Trophoblast cell (in vitro differentiated cells and primary cell): Measurements from ENCODE around the gene NT5C2.
"Not testable (repeated sequence)": the region's sequence is repeated elsewhere in the genome, so short reads cannot be mapped to it uniquely, and the experiment has no call there.

ENCODE experiments used
- DNase-seq, 2 donors: peaks; one replicate each; pipeline ENCODE4 v3.0.0-alpha.2; 2016
- H2AFZ ChIP-seq: 2 replicates; pipeline ENCODE4 v1.6.1; 2013; ENCODE audit warnings: low read length, moderate library complexity, mild to moderate bottlenecking; ENCODE audit not compliant: insufficient read depth, poor library complexity
- H2AK5ac ChIP-seq: 2 replicates; pipeline ENCODE4 v1.6.1; 2013; ENCODE audit warnings: mild to moderate bottlenecking, low read length
- H2BK120ac ChIP-seq: 2 replicates; pipeline ENCODE4 v1.6.1; 2013; ENCODE audit warnings: low read length, mild to moderate bottlenecking, moderate library complexity; ENCODE audit not compliant: insufficient read depth, poor library complexity
- H2BK12ac ChIP-seq: 2 replicates; pipeline ENCODE4 v1.6.1; 2013; ENCODE audit warnings: mild to moderate bottlenecking, low read length, moderate library complexity
- H2BK5ac ChIP-seq: 2 replicates; pipeline ENCODE4 v1.6.1; 2013; ENCODE audit warnings: low read length, low read depth, moderate library complexity, mild to moderate bottlenecking; ENCODE audit not compliant: poor library complexity
- H3K14ac ChIP-seq: 2 replicates; pipeline ENCODE4 v1.6.1; 2013; ENCODE audit warnings: mild to moderate bottlenecking, low read length
- H3K18ac ChIP-seq: 2 replicates; pipeline ENCODE4 v1.6.1; 2013; ENCODE audit warnings: mild to moderate bottlenecking, low read length
- H3K23ac ChIP-seq: 2 replicates; pipeline ENCODE4 v1.6.1; 2013; ENCODE audit warnings: low read length
- H3K27ac ChIP-seq: 2 replicates; pipeline ENCODE4 v1.5.1; 2013; ENCODE audit warnings: low read depth, mild to moderate bottlenecking, inconsistent platforms, low read length, moderate library complexity
- H3K27me3 ChIP-seq: 2 replicates; pipeline ENCODE4 v1.6.1; 2013; ENCODE audit warnings: inconsistent platforms, mild to moderate bottlenecking, low read length, moderate library complexity; ENCODE audit not compliant: insufficient read depth
- H3K36me3 ChIP-seq, 2 experiments: 1 replicate in 1 of 2; 2 replicates in 1 of 2; pipeline ENCODE4 v1.6.1; 2013; ENCODE audit warnings: low read length in 2 of 2, mild to moderate bottlenecking in 2 of 2, moderate library complexity in 1 of 2; ENCODE audit not compliant: insufficient read depth in 2 of 2, control insufficient read depth in 1 of 2
- H3K4ac ChIP-seq: 2 replicates; pipeline ENCODE4 v1.6.1; 2013; ENCODE audit warnings: low read depth, mild to moderate bottlenecking, low read length, moderate library complexity
- H3K4me1 ChIP-seq, 2 experiments: 1 replicate in 1 of 2; 2 replicates in 1 of 2; pipeline ENCODE4 v1.6.1; 2013; ENCODE audit warnings: low read length in 2 of 2, mild to moderate bottlenecking in 2 of 2, moderate library complexity in 1 of 2; ENCODE audit not compliant: insufficient read depth in 2 of 2, control insufficient read depth in 1 of 2
- H3K4me2 ChIP-seq: 2 replicates; pipeline ENCODE4 v1.6.1; 2013; ENCODE audit warnings: inconsistent platforms, mild to moderate bottlenecking, low read length, moderate library complexity
- H3K4me3 ChIP-seq: 2 replicates; pipeline ENCODE4 v1.5.1; 2013; ENCODE audit warnings: mild to moderate bottlenecking, low read depth, low read length, inconsistent platforms
- H3K79me1 ChIP-seq: one replicate; pipeline ENCODE4 v1.6.1; 2013; ENCODE audit warnings: low read length
- H3K79me2 ChIP-seq: 2 replicates; pipeline ENCODE4 v1.6.1; 2013; ENCODE audit warnings: low read length, mild to moderate bottlenecking; ENCODE audit not compliant: control insufficient read depth, insufficient read depth, poor library complexity
- H3K9ac ChIP-seq: 2 replicates; pipeline ENCODE4 v1.6.1; 2013; ENCODE audit warnings: mild to moderate bottlenecking, low read length
- H3K9me3 ChIP-seq: 2 replicates; pipeline ENCODE4 v1.6.1; 2013; ENCODE audit warnings: low read depth, mild to moderate bottlenecking, control low read depth, inconsistent platforms, low read length; ENCODE audit not compliant: insufficient read depth
- H4K12ac ChIP-seq: 2 replicates; pipeline ENCODE4 v1.6.1; 2013; ENCODE audit warnings: low read depth, mild to moderate bottlenecking, low read length, moderate library complexity
- H4K8ac ChIP-seq: 2 replicates; pipeline ENCODE4 v1.6.1; 2013; ENCODE audit warnings: low read depth, mild to moderate bottlenecking, low read length, moderate library complexity
- H4K91ac ChIP-seq: one replicate; pipeline ENCODE4 v1.6.1; 2013; ENCODE audit warnings: low read depth, mild to moderate bottlenecking, low read length, moderate library complexity
- WGBS: extraction: QIAGEN DNeasy Blood & Tissue Kit; methylation state at CpG from one replicate; pipeline ENCODE4 v1.1.7; 2013; ENCODE audit warnings: missing lambda C conversion rate; ENCODE audit not compliant: insufficient read length, insufficient coverage; ENCODE audit errors: extremely low coverage; 5-methylcytosine and 5-hydroxymethylcytosine counted together

NT5C2 gene

GRCh38 chr10:103177123-103177522 lies 15.9 kb downstream of the NT5C2 start:
- no peak overlapping the region for H2AK5ac ChIP-seq
- no peak overlapping the region for H3K18ac ChIP-seq
- no peak overlapping the region for H3K23ac ChIP-seq
- peaks cover 2% of the 10 kb centered on the region for H3K79me2 ChIP-seq
- no peak overlapping the region for H3K4me2 ChIP-seq
- no peak overlapping the region for H3K14ac ChIP-seq
- no peak overlapping the region for H3K4ac ChIP-seq
- H2AFZ ChIP-seq = no peak overlapping the region
- H3K9me3 ChIP-seq = no peaks in the 10 kb centered on the region
- WGBS = no CpG with 5 or more reads among the region's 1 CpG
- no peak overlapping the region for H2BK5ac ChIP-seq
- no peak for DNase-seq
- no peak overlapping the region for H4K12ac ChIP-seq
- no peak overlapping the region for H4K8ac ChIP-seq
- no peak overlapping the region for H3K4me3 ChIP-seq
- H3K4me1 ChIP-seq = no peaks in the 10 kb centered on the region
- H3K36me3 ChIP-seq = peaks cover 39 to 49% of the 10 kb centered on the region in 2 experiments
- no peak overlapping the region for H3K9ac ChIP-seq
- no peak overlapping the region for H3K27ac ChIP-seq
- no peak overlapping the region for H2BK12ac ChIP-seq
- no peaks in the 10 kb centered on the region for H3K79me1 ChIP-seq
- H4K91ac ChIP-seq = no peak overlapping the region
- no peak overlapping the region for H2BK120ac ChIP-seq
- no peaks in the 10 kb centered on the region for H3K27me3 ChIP-seq

GRCh38 chr10:103175580-103176285 lies 17.3 kb downstream of the NT5C2 start:
- Histone ChIP-seq H4K8ac (no peak overlapping the region), H3K4me2 (no peak overlapping the region), H2AK5ac (no peak overlapping the region), H3K36me3 (peaks cover 36 to 50% of the 10 kb centered on the region in 2 experiments), H3K9me3 (no peaks in the 10 kb centered on the region), H3K4me1 (no peaks in the 10 kb centered on the region), H3K14ac (no peak overlapping the region), H3K23ac (no peak overlapping the region), H3K27ac (no peak overlapping the region), H3K4ac (no peak overlapping the region), H3K4me3 (no peak overlapping the region), H4K12ac (no peak overlapping the region), H2BK12ac (no peak overlapping the region), H2BK120ac (no peak overlapping the region), H3K27me3 (no peaks in the 10 kb centered on the region), H3K18ac (no peak overlapping the region), H3K9ac (no peak overlapping the region), H3K79me2 (peaks cover 2% of the 10 kb centered on the region), H2BK5ac (no peak overlapping the region), H3K79me1 (no peaks in the 10 kb centered on the region), H4K91ac (no peak overlapping the region), H2AFZ (no peak overlapping the region)
- no CpG with 5 or more reads among the region's 11 CpGs for WGBS
- no peak for DNase-seq

GRCh38 chr10:103174324-103174723 lies 18.7 kb downstream of the NT5C2 start:
- not testable (repeated sequence) for H3K27me3 ChIP-seq, H3K79me1 ChIP-seq, H3K4me1 ChIP-seq, H2AK5ac ChIP-seq, H2AFZ ChIP-seq, H3K27ac ChIP-seq, H3K18ac ChIP-seq, H2BK5ac ChIP-seq, H4K12ac ChIP-seq, H2BK120ac ChIP-seq, H2BK12ac ChIP-seq, H3K4ac ChIP-seq, H3K79me2 ChIP-seq, H3K23ac ChIP-seq, H4K8ac ChIP-seq, H3K9ac ChIP-seq, H3K4me2 ChIP-seq, H3K14ac ChIP-seq, H3K9me3 ChIP-seq, H4K91ac ChIP-seq, DNase-seq, H3K4me3 ChIP-seq
- H3K36me3 ChIP-seq = peaks cover 38 to 52% of the 10 kb centered on the region in 2 experiments
- WGBS = no CpG with 5 or more reads among the region's 2 CpGs

- Histone ChIP-seq H3K4me2 (no peak overlapping the region), H3K9ac (no peak overlapping the region), H4K12ac (no peak overlapping the region), H4K91ac (no peak overlapping the region), H3K79me2 (peaks cover 2% of the 10 kb centered on the region), H2BK120ac (no peak overlapping the region), H3K23ac (no peak overlapping the region), H3K4me1 (no peaks in the 10 kb centered on the region), H3K4me3 (no peak overlapping the region), H3K18ac (no peak overlapping the region), H3K14ac (no peak overlapping the region), H2BK5ac (no peak overlapping the region), H3K27me3 (no peaks in the 10 kb centered on the region), H3K79me1 (no peaks in the 10 kb centered on the region), H4K8ac (no peak overlapping the region), H2AFZ (no peak overlapping the region), H3K4ac (no peak overlapping the region), H2BK12ac (no peak overlapping the region), H3K9me3 (no peaks in the 10 kb centered on the region), H2AK5ac (no peak overlapping the region), H3K27ac (no peak overlapping the region), H3K36me3 (peaks cover 32 to 41% of the 10 kb centered on the region in 2 experiments)
- no CpG with 5 or more reads among the region's 1 CpG for WGBS
- DNase-seq = peak in 1 of 2 donors; percentile 54
Observed at GRCh38 chr10:103171278-103171677, 21.8 kb downstream of the NT5C2 start.
